ENCODE results near the gene PRICKLE4.

The PRICKLE4 gene

GRCh38 chr6:41780551-41781365 lies at the start of gene PRICKLE4:
Gene PRICKLE4, plus strand, starts transcription at chr6:41780782. Its CDS starts 2,692 bp downstream, at chr6:41783474.
- no peak for DNase-seq (ENCODE audit: low read depth in 2 of 2)

DNA sequence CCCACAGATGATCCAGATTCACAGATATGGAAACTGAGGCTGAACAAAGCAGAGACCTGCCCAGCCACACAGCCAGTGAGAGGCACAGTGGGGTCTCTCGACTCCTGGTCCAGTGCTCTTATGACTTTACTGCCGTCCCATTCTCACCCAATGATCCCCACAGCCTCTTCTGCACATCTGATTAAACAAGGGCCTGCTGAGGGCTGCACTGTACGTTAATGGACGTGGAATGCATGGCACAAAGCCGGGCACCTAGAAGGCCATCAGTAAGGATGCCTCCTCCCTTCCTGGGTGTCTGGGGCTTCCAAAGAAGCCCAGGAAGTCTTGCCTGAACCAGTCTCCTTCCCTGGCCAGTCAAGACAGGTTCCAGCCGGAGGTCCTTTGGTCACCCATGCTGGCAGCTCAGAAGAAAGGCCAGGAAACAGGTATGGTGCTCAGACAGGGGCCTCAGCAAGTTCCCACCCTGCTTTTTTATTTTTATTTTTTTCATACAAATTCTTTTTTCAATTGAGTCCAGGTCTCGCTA lies 49.0 kb upstream of the PRICKLE4 start:
- no peak for DNase-seq (ENCODE audit: low read depth in 2 of 2)

- DNase-seq (ENCODE audit: low read depth in 2 of 2): no peak
These were observed 48.4 kb upstream of the PRICKLE4 start for GRCh38 chr6:41732149-41732548.

- peak; percentile 46 to 49 for DNase-seq (ENCODE audit: low read depth in 2 of 2)
These were observed 47.8 kb upstream of the PRICKLE4 start for GRCh38 chr6:41732591-41733359.

DNA sequence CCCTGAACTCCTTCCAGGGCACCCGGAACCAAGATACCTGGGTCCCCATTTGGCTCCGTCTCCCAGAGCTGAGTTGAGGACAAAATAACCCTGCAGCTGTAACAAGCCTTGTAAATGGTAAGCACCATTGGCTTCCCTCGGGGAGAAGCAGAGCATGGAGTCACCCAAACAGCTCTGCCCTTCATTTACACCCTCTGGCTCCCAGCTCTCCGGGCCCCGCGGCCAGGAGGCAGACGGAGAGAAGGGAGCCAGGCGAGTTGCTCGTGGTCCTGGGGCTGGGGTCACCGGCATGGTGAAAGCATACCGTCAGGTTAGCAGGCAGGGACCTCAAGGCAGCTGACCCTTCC lies 47.2 kb upstream of the PRICKLE4 start:
- DNase-seq (ENCODE audit: low read depth in 2 of 2): no peak

- peak; percentile 21 to 47 for DNase-seq (ENCODE audit: low read depth in 2 of 2)
These were observed 46.6 kb upstream of the PRICKLE4 start for GRCh38 chr6:41733707-41734665.

GRCh38 chr6:41734666-41735426 lies 45.7 kb upstream of the PRICKLE4 start:
- DNase-seq (ENCODE audit: low read depth in 2 of 2): peak; percentile 31 to 55

GRCh38 chr6:41735427-41736185 lies 45.0 kb upstream of the PRICKLE4 start, which contains the start of gene TFEB:
Gene TFEB, minus strand, starts transcription at chr6:41735608. Its CDS starts 44,395 bp downstream, at chr6:41691213.
- DNase-seq (ENCODE audit: low read depth in 2 of 2): peak; percentile 86 to 87

DNA sequence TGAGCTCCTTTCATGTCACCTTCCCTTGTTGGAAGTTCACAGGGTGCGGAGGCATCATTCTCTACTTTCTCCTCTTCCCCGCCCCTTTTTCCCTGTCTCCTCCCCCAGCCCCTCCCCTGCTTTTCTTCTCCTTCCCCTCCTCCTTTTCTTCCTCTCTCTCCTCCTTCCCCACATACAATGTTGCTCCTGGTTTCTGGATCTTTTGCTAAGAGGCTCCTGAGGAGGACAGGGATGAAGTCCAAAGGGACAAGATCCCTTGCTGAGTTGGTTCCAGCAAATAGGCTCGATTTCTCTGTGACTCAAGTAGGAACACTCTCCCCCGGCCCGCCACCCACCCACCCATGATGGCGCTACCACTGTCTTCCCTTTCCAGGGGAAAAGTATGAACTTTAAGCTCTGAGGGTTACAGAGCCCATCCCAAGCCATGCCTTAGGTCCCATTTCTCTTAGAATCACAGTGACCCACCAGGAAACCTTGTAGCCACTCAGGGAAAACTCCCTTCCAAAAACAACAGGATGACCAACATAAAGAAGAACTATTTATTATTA lies 44.3 kb upstream of the PRICKLE4 start:
- no peak for DNase-seq (ENCODE audit: low read depth in 2 of 2)

DNA sequence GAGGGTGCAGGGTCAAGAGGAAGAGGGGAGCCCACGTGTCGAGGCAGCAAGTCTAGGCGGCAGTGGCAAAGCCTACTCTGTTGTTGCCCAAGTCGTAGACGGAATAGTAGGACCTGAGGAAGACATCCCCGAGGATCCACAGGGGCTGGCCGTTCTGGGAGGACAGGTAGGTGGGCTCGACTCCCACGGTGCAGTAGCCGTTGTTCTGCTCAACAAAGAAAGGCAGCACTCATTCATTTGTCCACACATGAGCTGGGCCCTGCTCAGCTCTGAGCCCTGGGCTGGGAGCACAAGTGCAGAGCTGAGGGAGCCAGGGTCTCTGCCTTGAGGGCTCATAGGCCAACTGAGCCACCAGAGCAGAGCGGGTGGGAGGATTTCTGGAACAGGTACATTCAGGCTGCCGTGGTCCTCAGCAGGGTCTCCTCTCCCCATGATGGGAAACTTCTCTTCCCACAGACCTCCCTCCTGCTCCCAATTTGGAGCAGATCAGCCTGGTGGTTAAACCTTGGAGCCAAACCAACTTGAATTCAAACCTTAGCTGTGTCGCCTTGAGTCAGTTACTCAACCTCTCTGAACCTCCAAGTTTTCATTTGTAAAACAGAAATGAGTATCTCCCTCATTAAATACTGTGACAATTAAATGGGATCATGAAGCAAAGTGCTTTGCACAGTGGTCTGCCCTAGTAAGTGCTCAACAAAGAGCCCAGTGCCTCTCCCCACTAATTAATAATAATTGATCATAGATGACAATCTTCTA lies 43.6 kb upstream of the PRICKLE4 start:
- no peak for DNase-seq (ENCODE audit: low read depth in 2 of 2)

- no peak for DNase-seq (ENCODE audit: low read depth in 2 of 2)
These were observed 42.9 kb upstream of the PRICKLE4 start for GRCh38 chr6:41737591-41738130.

DNA sequence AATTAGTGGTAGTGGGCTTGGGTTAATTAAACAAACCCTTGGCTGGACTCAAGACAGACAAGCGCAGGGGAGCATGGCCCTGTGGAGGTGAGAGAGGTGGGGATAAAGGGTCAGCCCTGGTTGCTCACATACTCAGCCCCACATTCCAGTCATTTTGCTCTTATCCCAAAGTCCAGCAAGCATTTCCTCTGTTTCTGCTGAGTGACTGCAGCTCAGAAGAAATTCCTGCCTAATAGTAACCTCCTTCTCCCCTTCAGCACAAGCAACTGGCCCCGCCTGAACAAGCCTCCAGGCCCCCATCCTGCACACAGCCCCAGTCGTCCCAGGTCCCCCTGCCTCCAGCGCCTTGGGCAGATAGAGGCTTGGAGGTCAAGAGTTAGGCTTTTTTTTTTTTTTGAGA lies 41.5 kb upstream of the PRICKLE4 start:
- DNase-seq (ENCODE audit: low read depth in 2 of 2): no peak

GRCh38 chr6:41740366-41741162 lies 40.0 kb upstream of the PRICKLE4 start:
- no peak for DNase-seq (ENCODE audit: low read depth in 2 of 2)

GRCh38 chr6:41741625-41742490 lies 38.7 kb upstream of the PRICKLE4 start:
- no peak for DNase-seq (ENCODE audit: low read depth in 2 of 2)

GRCh38 chr6:41743406-41744235 lies 37.0 kb upstream of the PRICKLE4 start:
- DNase-seq (ENCODE audit: low read depth in 2 of 2): no peak

- DNase-seq (ENCODE audit: low read depth in 2 of 2): no peak
These were observed 36.3 kb upstream of the PRICKLE4 start for GRCh38 chr6:41744236-41744787.

Data from stimulated activated CD8-positive, alpha-beta memory T cell treated with anti-CD3 and anti-CD28 coated beads, Interleukin-15, amount 100 ng/mL, for 4 hours (primary cell).